ENCODE measurements around the gene PRSS2. TPM values are rescaled to one million over a fixed set of nuclear protein-coding genes. Genes with fewer than 3 reads are reported as not detected.

PRSS2 gene
- total RNA-seq, 1 donor from 2014 or later, result not detected

GRCh38 chr7:142796001-142796500 lies 25.3 kb downstream of the PRSS2 start:
- Mint-ChIP-seq H3K4me3 (peak overlapping the region; percentile 72), H3K27me3 (ENCODE audit: low read depth) (peaks cover 92% of the 10 kb centered on the region), H3K9me3 (no peaks in the 10 kb centered on the region), H3K36me3 (ENCODE audit: low read depth) (no peaks in the 10 kb centered on the region), H3K4me1 (peaks cover 8% of the 10 kb centered on the region), H3K27ac (ENCODE audit: unreplicated experiment) (no peak overlapping the region)
- DNase-seq (ENCODE audit: low read depth, low spot score), result no peak
- TF ChIP-seq, protein P1, sequence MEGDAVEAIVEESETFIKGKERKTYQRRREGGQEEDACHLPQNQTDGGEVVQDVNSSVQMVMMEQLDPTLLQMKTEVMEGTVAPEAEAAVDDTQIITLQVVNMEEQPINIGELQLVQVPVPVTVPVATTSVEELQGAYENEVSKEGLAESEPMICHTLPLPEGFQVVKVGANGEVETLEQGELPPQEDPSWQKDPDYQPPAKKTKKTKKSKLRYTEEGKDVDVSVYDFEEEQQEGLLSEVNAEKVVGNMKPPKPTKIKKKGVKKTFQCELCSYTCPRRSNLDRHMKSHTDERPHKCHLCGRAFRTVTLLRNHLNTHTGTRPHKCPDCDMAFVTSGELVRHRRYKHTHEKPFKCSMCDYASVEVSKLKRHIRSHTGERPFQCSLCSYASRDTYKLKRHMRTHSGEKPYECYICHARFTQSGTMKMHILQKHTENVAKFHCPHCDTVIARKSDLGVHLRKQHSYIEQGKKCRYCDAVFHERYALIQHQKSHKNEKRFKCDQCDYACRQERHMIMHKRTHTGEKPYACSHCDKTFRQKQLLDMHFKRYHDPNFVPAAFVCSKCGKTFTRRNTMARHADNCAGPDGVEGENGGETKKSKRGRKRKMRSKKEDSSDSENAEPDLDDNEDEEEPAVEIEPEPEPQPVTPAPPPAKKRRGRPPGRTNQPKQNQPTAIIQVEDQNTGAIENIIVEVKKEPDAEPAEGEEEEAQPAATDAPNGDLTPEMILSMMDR (conservative IDR thresholded peaks at IDR 0.05), result no peak

- DNase-seq (ENCODE audit: low read depth, low spot score), result no peak
- peak overlapping the region; percentile 72 for H3K4me3 Mint-ChIP-seq
- H3K27me3 Mint-ChIP-seq (ENCODE audit: low read depth), result peaks cover 92% of the 10 kb centered on the region
- H3K4me1 Mint-ChIP-seq, result peaks cover 8% of the 10 kb centered on the region
- TF ChIP-seq, protein P1 (conservative IDR thresholded peaks at IDR 0.05), result no peak
- no peaks in the 10 kb centered on the region for H3K9me3 Mint-ChIP-seq
- no peak overlapping the region for H3K27ac Mint-ChIP-seq (ENCODE audit: unreplicated experiment)
- H3K36me3 Mint-ChIP-seq (ENCODE audit: low read depth), result no peaks in the 10 kb centered on the region
Observed at GRCh38 chr7:142796501-142797390, 26.0 kb downstream of the PRSS2 start.

DNA sequence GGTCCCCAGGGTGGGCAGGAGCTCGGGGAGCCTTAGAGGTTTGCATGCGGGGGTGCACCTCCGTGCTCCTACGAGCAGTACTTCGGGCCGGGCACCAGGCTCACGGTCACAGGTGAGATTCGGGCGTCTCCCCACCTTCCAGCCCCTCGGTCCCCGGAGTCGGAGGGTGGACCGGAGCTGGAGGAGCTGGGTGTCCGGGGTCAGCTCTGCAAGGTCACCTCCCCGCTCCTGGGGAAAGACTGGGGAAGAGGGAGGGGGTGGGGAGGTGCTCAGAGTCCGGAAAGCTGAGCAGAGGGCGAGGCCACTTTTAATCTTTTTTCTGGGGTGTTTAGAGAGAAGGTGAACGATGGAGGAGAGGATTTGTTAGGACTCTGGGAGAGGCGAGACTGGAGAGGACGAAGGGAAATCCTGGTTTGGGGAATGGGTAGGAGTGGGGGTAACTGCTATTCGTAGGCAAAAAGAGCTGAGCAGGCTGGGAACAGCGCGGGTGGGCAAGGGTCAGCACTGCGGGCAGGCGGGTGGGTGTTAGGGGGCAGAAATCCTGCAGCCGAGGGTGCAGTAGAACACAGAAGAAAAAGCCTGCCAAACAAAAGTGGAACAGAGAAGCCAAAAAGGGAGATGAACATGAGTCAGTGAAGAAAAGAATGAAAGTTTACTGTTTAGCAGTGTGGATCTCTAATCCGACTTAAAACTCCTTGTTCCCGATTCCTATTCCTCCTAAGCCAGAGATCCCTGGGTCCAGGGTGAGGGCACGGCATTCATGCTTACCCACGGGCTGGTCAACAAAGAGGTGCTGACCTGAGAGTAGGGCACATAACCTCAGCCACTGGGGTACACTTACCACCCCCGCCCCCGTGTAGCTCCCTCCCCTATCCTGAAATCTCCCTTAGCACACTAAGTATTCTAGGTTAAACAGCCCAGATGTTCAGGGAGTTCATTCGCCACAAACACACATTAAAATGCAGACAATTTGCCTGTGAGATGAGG lies 26.9 kb downstream of the PRSS2 start:
- peak overlapping the region; percentile 79 for H3K4me3 Mint-ChIP-seq
- DNase-seq (ENCODE audit: low read depth, low spot score), result no peak
- H3K27me3 Mint-ChIP-seq (ENCODE audit: low read depth), result peaks cover 96% of the 10 kb centered on the region
- no peaks in the 10 kb centered on the region for H3K36me3 Mint-ChIP-seq (ENCODE audit: low read depth)
- no peaks in the 10 kb centered on the region for H3K9me3 Mint-ChIP-seq
- H3K4me1 Mint-ChIP-seq, result peaks cover 8% of the 10 kb centered on the region
- TF ChIP-seq, protein P1 (conservative IDR thresholded peaks at IDR 0.05), result no peak
- H3K27ac Mint-ChIP-seq (ENCODE audit: unreplicated experiment), result no peak overlapping the region

DNA sequence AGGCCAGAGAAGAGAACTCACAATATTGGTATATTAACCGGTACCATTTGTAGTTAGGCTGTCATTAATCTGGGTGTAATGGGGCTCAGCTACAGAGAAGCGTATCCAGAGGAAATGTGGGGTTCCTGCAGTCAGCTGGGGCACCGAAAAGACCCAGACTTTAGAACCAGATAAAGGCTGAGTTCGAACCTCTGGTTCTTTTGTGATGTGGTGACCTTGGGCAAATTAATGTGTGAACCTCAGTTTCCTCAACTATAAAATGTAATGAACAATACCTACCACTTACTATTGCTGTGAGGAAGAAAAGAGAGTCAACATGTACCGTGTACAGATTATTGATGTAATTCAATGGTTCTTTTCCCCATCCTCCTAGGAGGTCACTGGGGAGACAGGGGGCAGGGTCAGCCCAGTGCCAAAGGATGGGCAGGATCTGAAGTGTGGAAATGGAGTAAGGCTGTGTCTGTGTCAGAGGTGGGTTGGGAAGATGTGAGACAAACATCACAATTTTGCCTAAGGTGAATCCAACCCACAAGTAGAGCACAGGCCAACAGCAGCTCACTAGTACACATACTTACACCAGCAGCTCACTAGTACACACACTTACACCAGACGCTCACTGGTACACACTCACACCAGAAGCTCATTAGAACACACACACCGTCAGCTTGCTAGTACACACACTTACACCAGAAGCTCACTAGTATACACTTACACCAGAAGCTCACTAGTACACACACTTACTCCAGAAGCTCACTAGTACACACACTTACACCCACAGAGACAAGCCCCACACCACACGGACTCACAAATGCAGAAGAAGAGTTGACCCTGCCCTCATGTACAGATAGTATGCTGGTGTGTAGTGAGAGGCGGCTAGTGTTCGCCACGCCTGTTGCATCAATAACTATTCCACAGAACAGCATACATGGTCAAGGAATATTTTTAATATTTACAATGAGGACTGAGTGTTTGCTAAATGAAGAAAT lies 28.0 kb downstream of the PRSS2 start:
- Mint-ChIP-seq H3K36me3 (ENCODE audit: low read depth) (no peaks in the 10 kb centered on the region), H3K4me3 (no peak overlapping the region), H3K27ac (ENCODE audit: unreplicated experiment) (no peak overlapping the region), H3K4me1 (peaks cover 8% of the 10 kb centered on the region), H3K9me3 (no peaks in the 10 kb centered on the region), H3K27me3 (ENCODE audit: low read depth) (peaks cover 93% of the 10 kb centered on the region)
- TF ChIP-seq, protein P1 (conservative IDR thresholded peaks at IDR 0.05), result no peak
- no peak for DNase-seq (ENCODE audit: low read depth, low spot score)

Measured in neural crest cell (in vitro differentiated cells).